Neutrophil (primary cell): ENCODE results near the gene CDIP1.
A peak's percentile ranks its signal among the peaks of the same experiment; 100 is the strongest.

ENCODE experiments used
- H3K27ac ChIP-seq: fragments of 200-600 bp; sonication (generic); 2 replicates; pipeline ENCODE4 v1.5.1; 2016; ENCODE audit warnings: mild to moderate bottlenecking, moderate library complexity
- H3K27me3 ChIP-seq: fragments of 200-600 bp; sonication (generic); 2 replicates; pipeline ENCODE4 v1.6.0; 2016; ENCODE audit warnings: mild to moderate bottlenecking
- H3K36me3 ChIP-seq: fragments of 200-600 bp; sonication (generic); 2 replicates; pipeline ENCODE4 v1.5.1; 2017
- H3K4me1 ChIP-seq, 2 experiments: fragments of 200-600 bp in 1 of 2; sonication (generic) in 1 of 2; 1 replicate in 1 of 2; 2 replicates in 1 of 2; pipeline versions ENCODE4 v1.5.1 to v1.6.1; 2013 to 2016; ENCODE audit warnings: low read depth in 1 of 2, low read length in 1 of 2, mild to moderate bottlenecking in 1 of 2, moderate library complexity in 1 of 2; ENCODE audit not compliant: control insufficient read depth in 1 of 2, insufficient read depth in 1 of 2
- H3K4me3 ChIP-seq, 2 experiments: fragments of 200-600 bp in 1 of 2; sonication (generic) in 1 of 2; 1 replicate in 1 of 2; 2 replicates in 1 of 2; pipeline ENCODE4 v1.5.1; 2013 to 2016; ENCODE audit warnings: low read depth in 1 of 2, low read length in 1 of 2, mild to moderate bottlenecking in 1 of 2, moderate library complexity in 1 of 2
- H3K9me3 ChIP-seq: fragments of 200-600 bp; sonication (generic); 2 replicates; pipeline ENCODE4 v1.5.1; 2016
- CTCF ChIP-seq: fragments of 200-600 bp; sonication (generic); IDR thresholded peaks from 2 replicates; pipeline ENCODE4 v1.5.1; 2016; ENCODE audit warnings: antibody characterized with exemption

The CDIP1 gene

GRCh38 chr16:4486126-4486893 is 52.3 kb downstream of the CDIP1 start:
- H3K4me1 ChIP-seq = peaks cover 14 to 15% of the 10 kb centered on the region in 2 experiments
- no peak for TF ChIP-seq CTCF
- H3K36me3 ChIP-seq = peaks cover 40% of the 10 kb centered on the region
- peak overlapping the region; percentile 47 for H3K27ac ChIP-seq
- H3K9me3 ChIP-seq = no peaks in the 10 kb centered on the region
- no peaks in the 10 kb centered on the region for H3K27me3 ChIP-seq
- no peak overlapping the region for H3K4me3 ChIP-seq

GRCh38 chr16:4481963-4482362 is 56.6 kb downstream of the CDIP1 start:
- no peak for TF ChIP-seq CTCF
- Histone ChIP-seq H3K36me3 (peaks cover 32% of the 10 kb centered on the region), H3K4me3 (no peak overlapping the region), H3K9me3 (no peaks in the 10 kb centered on the region), H3K27ac (peak overlapping the region; percentile 43), H3K27me3 (no peaks in the 10 kb centered on the region), H3K4me1 (peaks cover 14 to 15% of the 10 kb centered on the region in 2 experiments)

GRCh38 chr16:4481526-4481925 is 57.0 kb downstream of the CDIP1 start:
- Histone ChIP-seq H3K27ac (peak overlapping the region; percentile 43), H3K36me3 (peaks cover 28% of the 10 kb centered on the region), H3K4me3 (no peak overlapping the region), H3K4me1 (peaks cover 18 to 19% of the 10 kb centered on the region in 2 experiments), H3K27me3 (no peaks in the 10 kb centered on the region), H3K9me3 (no peaks in the 10 kb centered on the region)
- TF ChIP-seq CTCF = no peak

- peak overlapping the region; percentile 55 for H3K27ac ChIP-seq
- TF ChIP-seq CTCF = no peak
- peak overlapping the region in 1 of 2 experiments; percentile 86 for H3K4me3 ChIP-seq
- no peaks in the 10 kb centered on the region for H3K36me3 ChIP-seq
- H3K27me3 ChIP-seq = no peaks in the 10 kb centered on the region
- H3K4me1 ChIP-seq = peaks cover 33 to 47% of the 10 kb centered on the region in 2 experiments
- no peaks in the 10 kb centered on the region for H3K9me3 ChIP-seq
These were observed 60.6 kb downstream of the CDIP1 start for GRCh38 chr16:4477966-4478365.

GRCh38 chr16:4475880-4476788 is 62.4 kb downstream of the CDIP1 start, which contains the start of gene HMOX2:
HMOX2 (plus strand) TSS chr16:4476398; CDS start chr16:4505525, 29,127 bp downstream.
- Histone ChIP-seq H3K4me1 (peaks cover 33 to 47% of the 10 kb centered on the region in 2 experiments), H3K36me3 (no peaks in the 10 kb centered on the region), H3K27ac (peak within 1 kb of the TSS; percentile 94), H3K27me3 (no peaks in the 10 kb centered on the region), H3K9me3 (no peaks in the 10 kb centered on the region), H3K4me3 (peak within 1 kb of the TSS; percentile 71 to 86)
- peak; percentile 93 for TF ChIP-seq CTCF
